Measurements from ENCODE around the gene PRKAG2.

Gene PRKAG2

DNA sequence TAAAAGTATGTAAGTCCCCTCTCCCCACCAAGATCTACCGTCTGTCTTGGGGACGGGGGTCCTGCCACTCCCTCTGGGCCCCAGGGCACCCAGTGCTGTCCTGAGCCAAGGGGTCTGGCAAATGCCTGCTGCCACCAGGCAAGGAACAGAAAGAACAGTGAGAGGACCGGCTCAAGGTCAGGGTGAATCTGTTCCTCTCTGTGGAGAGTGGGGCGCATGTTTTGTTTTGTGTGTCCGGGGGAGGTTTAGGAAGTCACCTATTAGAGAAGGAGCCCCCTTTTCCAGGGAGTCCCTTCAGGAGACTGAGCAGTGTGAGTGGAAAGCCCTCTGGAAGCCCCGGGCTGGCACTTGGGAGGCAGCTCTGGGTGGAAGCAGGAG lies 198.7 kb downstream of the PRKAG2 start:
- H3K4me1 Mint-ChIP-seq, result peaks cover 23% of the 10 kb centered on the region
- no peaks in the 10 kb centered on the region for H3K9me3 Mint-ChIP-seq
- H3K4me3 Mint-ChIP-seq, result no peak overlapping the region
- H3K27me3 Mint-ChIP-seq, result no peaks in the 10 kb centered on the region
- no peak overlapping the region for H3K27ac Mint-ChIP-seq
- DNase-seq (no peak), ATAC-seq (no peak)
- H3K36me3 Mint-ChIP-seq (ENCODE audit: low read depth), result no peaks in the 10 kb centered on the region

DNA sequence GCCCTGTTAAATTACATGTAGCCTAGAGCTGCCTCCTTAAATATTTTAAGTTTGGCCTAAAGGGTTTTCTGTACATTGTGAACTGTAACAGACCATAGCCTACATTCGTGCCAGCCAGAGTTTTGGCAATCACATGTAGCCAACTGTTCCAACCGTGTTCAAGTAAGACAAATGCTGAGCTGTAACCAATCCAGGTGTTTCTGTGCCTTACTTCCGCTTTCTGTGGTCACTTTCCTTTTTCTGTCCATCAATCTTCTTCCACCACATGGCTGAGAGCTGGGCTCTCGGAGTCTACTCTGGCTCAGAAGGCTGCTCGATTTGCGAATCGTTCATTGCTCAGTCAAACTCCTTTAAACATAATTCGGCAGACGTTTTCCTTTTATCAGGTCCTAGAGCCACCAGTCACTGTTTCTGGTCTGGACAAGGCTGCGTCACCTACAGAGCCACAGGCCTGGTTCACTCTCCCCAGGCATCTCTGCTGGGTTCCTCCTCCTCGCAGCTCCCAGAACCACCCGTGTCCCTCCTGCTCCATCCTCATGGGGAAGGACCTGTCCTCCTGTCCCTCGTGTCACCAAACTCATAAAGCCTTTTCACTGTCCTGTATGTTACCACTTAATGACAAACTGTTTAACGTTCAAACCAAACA lies 199.2 kb downstream of the PRKAG2 start:
- H3K27ac Mint-ChIP-seq, result no peak overlapping the region
- DNase-seq (no peak), ATAC-seq (no peak)
- no peaks in the 10 kb centered on the region for H3K27me3 Mint-ChIP-seq
- no peaks in the 10 kb centered on the region for H3K9me3 Mint-ChIP-seq
- no peak overlapping the region for H3K4me3 Mint-ChIP-seq
- no peaks in the 10 kb centered on the region for H3K36me3 Mint-ChIP-seq (ENCODE audit: low read depth)
- H3K4me1 Mint-ChIP-seq, result peaks cover 23% of the 10 kb centered on the region

GRCh38 chr7:151676759-151677158 lies 200.2 kb downstream of the PRKAG2 start:
- no peak for ATAC-seq
- Mint-ChIP-seq H3K4me3 (no peak overlapping the region), H3K36me3 (ENCODE audit: low read depth) (no peaks in the 10 kb centered on the region), H3K9me3 (no peaks in the 10 kb centered on the region), H3K27me3 (no peaks in the 10 kb centered on the region), H3K4me1 (peaks cover 23% of the 10 kb centered on the region), H3K27ac (no peak overlapping the region)
- DNase-seq, result no peak

GRCh38 chr7:151675196-151675920 lies 201.6 kb downstream of the PRKAG2 start:
- Mint-ChIP-seq H3K27me3 (no peaks in the 10 kb centered on the region), H3K4me3 (no peak overlapping the region), H3K9me3 (no peaks in the 10 kb centered on the region), H3K27ac (no peak overlapping the region), H3K36me3 (ENCODE audit: low read depth) (peaks cover under 1% of the 10 kb centered on the region), H3K4me1 (peaks cover 23% of the 10 kb centered on the region)
- DNase-seq (no peak), ATAC-seq (no peak)

DNA sequence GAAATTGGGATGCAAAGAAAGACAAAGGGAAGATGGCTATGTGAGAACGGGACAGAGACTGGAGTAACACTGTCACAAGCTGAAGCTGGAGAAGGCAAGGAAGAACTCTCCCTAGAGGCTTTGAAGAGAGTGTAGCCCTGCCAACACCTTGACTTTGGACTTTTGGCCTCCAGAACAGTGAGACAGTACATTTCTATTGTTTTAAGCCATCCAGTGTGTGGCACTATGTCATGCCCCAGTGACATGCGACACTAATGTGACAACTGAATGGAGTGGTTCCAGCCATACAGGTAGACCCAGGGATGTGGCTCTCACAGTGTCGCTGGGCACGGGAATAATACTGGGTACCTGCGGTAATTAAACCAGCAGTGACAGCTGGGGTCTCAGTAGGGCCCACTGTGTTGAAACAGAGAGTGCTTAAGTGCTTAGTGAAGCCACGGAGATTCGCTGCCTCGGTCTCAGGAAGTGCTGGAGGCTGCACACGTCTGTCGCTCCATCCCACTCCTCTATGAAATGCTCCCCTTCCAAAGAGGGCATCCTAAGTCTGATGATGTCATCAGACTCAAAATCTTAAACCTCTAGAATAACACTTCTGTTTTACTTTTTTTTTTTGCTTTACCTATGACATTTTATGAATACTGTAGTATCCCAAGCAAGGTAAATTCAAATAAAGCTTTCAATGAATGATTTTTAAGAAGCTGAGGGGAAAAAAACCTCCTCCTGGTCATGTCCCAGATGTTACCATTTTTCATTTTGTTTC lies 202.6 kb downstream of the PRKAG2 start:
- H3K4me3 Mint-ChIP-seq, result no peak overlapping the region
- H3K27me3 Mint-ChIP-seq, result no peaks in the 10 kb centered on the region
- H3K9me3 Mint-ChIP-seq, result no peaks in the 10 kb centered on the region
- DNase-seq, result no peak
- ATAC-seq, result no peak
- H3K4me1 Mint-ChIP-seq, result peaks cover 16% of the 10 kb centered on the region
- peaks cover 9% of the 10 kb centered on the region for H3K36me3 Mint-ChIP-seq (ENCODE audit: low read depth)
- H3K27ac Mint-ChIP-seq, result no peak overlapping the region

DNA sequence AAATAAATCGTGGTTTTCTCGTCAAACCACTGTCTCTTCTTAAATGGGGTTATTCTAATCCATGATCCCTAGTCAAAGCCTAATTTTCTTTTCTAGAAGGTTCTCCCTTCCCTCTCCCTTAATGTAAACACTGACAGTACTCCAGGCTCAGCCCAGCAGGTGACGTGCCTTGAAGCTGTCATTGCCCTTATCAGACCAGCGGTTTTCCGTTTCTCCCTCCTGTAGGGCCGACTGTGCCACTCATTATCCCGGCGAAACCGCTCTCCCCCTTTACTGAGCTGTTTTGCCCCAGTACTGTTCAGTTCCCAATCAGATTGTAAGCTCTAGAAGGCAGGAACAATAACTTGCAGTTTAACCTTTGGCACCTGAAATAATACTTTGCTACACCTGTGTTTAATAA lies 203.7 kb downstream of the PRKAG2 start:
- ATAC-seq, result no peak
- H3K9me3 Mint-ChIP-seq, result no peaks in the 10 kb centered on the region
- H3K4me1 Mint-ChIP-seq, result peaks cover 6% of the 10 kb centered on the region
- H3K27me3 Mint-ChIP-seq, result no peaks in the 10 kb centered on the region
- no peak overlapping the region for H3K4me3 Mint-ChIP-seq
- DNase-seq, result no peak
- H3K36me3 Mint-ChIP-seq (ENCODE audit: low read depth), result peaks cover 13% of the 10 kb centered on the region
- no peak overlapping the region for H3K27ac Mint-ChIP-seq

- Mint-ChIP-seq H3K36me3 (ENCODE audit: low read depth) (peaks cover 13% of the 10 kb centered on the region), H3K9me3 (no peaks in the 10 kb centered on the region)
- no peak for DNase-seq
These were observed 204.2 kb downstream of the PRKAG2 start for GRCh38 chr7:151672716-151673115.

GRCh38 chr7:151671514-151671913 lies 205.4 kb downstream of the PRKAG2 start:
- DNase-seq (no peak), ATAC-seq (no peak)
- Mint-ChIP-seq H3K9me3 (peaks cover 4% of the 10 kb centered on the region), H3K36me3 (ENCODE audit: low read depth) (peaks cover 18% of the 10 kb centered on the region), H3K27ac (no peak overlapping the region), H3K27me3 (no peaks in the 10 kb centered on the region), H3K4me3 (no peak overlapping the region), H3K4me1 (no peaks in the 10 kb centered on the region)

More at GRCh38 chr7:151672716-151673115, 204.2 kb downstream of the PRKAG2 start:
- Mint-ChIP-seq H3K4me1 (peaks cover 3% of the 10 kb centered on the region), H3K27me3 (no peaks in the 10 kb centered on the region), H3K4me3 (no peak overlapping the region), H3K27ac (no peak overlapping the region)
- no peak for ATAC-seq

- Mint-ChIP-seq H3K4me3 (no peak overlapping the region), H3K27ac (no peak overlapping the region), H3K4me1 (no peaks in the 10 kb centered on the region), H3K9me3 (peaks cover 4% of the 10 kb centered on the region), H3K27me3 (no peaks in the 10 kb centered on the region), H3K36me3 (ENCODE audit: low read depth) (peaks cover 18% of the 10 kb centered on the region)
- ATAC-seq (no peak), DNase-seq (no peak)
These were observed 207.2 kb downstream of the PRKAG2 start for GRCh38 chr7:151669762-151670161.

GRCh38 chr7:151666886-151667285 lies 210.0 kb downstream of the PRKAG2 start:
- ATAC-seq (no peak), DNase-seq (no peak)
- Mint-ChIP-seq H3K9me3 (peaks cover 4% of the 10 kb centered on the region), H3K27me3 (no peaks in the 10 kb centered on the region), H3K36me3 (ENCODE audit: low read depth) (peaks cover 20% of the 10 kb centered on the region), H3K4me3 (no peak overlapping the region), H3K4me1 (no peaks in the 10 kb centered on the region), H3K27ac (no peak overlapping the region)

GRCh38 chr7:151665368-151665767 lies 211.5 kb downstream of the PRKAG2 start:
- ATAC-seq, result no peak
- peaks cover 20% of the 10 kb centered on the region for H3K36me3 Mint-ChIP-seq (ENCODE audit: low read depth)

DNA sequence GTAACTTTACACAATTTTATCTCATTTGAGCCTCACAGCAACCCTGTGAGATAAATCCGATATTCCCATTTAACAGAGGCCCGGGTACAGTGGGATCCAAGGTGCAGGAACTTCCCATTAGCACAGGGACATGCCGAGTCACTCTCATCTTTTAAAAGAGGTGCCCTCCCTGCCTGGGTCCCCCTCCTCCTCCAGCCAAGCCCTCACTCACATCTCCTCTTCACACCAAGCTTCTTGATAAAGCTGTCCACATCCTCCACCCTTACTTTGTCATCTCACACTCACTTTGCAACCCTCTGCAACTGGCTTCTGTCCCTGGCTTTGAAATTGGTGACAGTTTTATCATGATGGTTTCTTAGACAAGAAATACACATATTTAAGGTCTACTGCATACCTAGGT lies 212.6 kb downstream of the PRKAG2 start:
- DNase-seq (no peak), ATAC-seq (no peak)
- H3K27me3 Mint-ChIP-seq, result no peaks in the 10 kb centered on the region
- peaks cover 10% of the 10 kb centered on the region for H3K36me3 Mint-ChIP-seq (ENCODE audit: low read depth)
- H3K9me3 Mint-ChIP-seq, result peaks cover 4% of the 10 kb centered on the region
- no peak overlapping the region for H3K4me3 Mint-ChIP-seq
- no peak overlapping the region for H3K27ac Mint-ChIP-seq
- H3K4me1 Mint-ChIP-seq, result no peaks in the 10 kb centered on the region

More at GRCh38 chr7:151665368-151665767, 211.5 kb downstream of the PRKAG2 start:
- H3K27me3 Mint-ChIP-seq, result no peaks in the 10 kb centered on the region
- no peak for DNase-seq
- no peaks in the 10 kb centered on the region for H3K4me1 Mint-ChIP-seq
- no peak overlapping the region for H3K27ac Mint-ChIP-seq
- H3K4me3 Mint-ChIP-seq, result no peak overlapping the region
- H3K9me3 Mint-ChIP-seq, result peaks cover 4% of the 10 kb centered on the region

- Mint-ChIP-seq H3K4me3 (no peak overlapping the region), H3K27me3 (no peaks in the 10 kb centered on the region), H3K36me3 (ENCODE audit: low read depth) (peaks cover 7% of the 10 kb centered on the region), H3K4me1 (no peaks in the 10 kb centered on the region), H3K9me3 (peaks cover 4% of the 10 kb centered on the region), H3K27ac (no peak overlapping the region)
- DNase-seq, result no peak
- no peak for ATAC-seq
These were observed 213.4 kb downstream of the PRKAG2 start for GRCh38 chr7:151663382-151664100.

- Mint-ChIP-seq H3K27ac (no peak overlapping the region), H3K4me3 (no peak overlapping the region), H3K4me1 (no peaks in the 10 kb centered on the region), H3K9me3 (peaks cover 4% of the 10 kb centered on the region), H3K27me3 (no peaks in the 10 kb centered on the region), H3K36me3 (ENCODE audit: low read depth) (peaks cover 6% of the 10 kb centered on the region)
- ATAC-seq (no peak), DNase-seq (no peak)
These were observed 214.6 kb downstream of the PRKAG2 start for GRCh38 chr7:151662251-151662826.
